Measurements from ENCODE around the gene ZNF862.
"Not testable (repeated sequence)": the region's sequence is repeated elsewhere in the genome, so short reads cannot be mapped to it uniquely, and the experiment has no call there.

Gene ZNF862

DNA sequence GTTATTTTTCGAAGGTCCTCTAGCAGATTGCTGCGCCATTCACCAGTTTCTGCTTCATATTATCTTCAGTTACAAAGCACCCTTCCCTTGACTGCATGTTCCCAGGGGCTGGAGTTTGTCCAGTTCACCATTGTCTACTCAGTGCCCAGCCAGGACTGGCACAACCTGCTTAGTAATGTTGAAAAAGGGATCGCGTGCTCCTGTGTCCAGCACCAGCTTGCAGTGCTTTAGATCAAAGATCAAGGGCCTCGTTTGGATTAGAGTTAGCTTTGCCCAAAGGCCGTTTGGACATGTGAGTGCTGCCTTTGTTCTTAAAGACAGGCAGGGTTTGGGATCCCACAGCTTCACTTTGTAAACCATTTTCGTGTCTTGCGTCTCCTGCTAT lies 36.5 kb downstream of the ZNF862 start:
- intact Hi-C loops (cut with DNase I), result loop anchor here (10.0 kb wide), 1 partner anchor 510 kb away; no protein-coding TSS in a partner anchor
- peak in 1 of 10 donors; percentile 74 for DNase-seq

DNA sequence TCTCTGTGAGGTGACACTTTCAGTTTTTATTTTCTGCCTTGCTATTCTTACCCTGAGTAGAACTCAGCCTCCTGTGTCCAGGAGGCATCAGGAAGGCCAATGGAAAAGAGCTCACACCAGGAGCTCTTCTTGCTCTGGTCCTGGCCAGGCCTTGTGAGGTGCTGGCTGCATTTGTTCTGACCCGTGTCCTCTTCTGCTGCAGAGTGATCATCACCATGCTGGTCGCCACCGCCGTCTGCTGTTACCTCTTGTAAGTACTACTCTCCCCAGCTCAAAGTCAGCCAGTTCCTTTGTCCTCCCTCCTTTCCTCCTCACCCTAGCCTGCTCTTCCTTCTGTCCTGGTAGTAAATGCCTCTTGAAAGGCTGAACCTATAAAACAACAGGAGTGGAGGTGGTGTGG lies 37.2 kb downstream of the ZNF862 start:
- intact Hi-C loops (cut with DNase I), result loop anchor here (10.0 kb wide), 1 partner anchor 509 kb away; no protein-coding TSS in a partner anchor
- no peak for DNase-seq

DNA sequence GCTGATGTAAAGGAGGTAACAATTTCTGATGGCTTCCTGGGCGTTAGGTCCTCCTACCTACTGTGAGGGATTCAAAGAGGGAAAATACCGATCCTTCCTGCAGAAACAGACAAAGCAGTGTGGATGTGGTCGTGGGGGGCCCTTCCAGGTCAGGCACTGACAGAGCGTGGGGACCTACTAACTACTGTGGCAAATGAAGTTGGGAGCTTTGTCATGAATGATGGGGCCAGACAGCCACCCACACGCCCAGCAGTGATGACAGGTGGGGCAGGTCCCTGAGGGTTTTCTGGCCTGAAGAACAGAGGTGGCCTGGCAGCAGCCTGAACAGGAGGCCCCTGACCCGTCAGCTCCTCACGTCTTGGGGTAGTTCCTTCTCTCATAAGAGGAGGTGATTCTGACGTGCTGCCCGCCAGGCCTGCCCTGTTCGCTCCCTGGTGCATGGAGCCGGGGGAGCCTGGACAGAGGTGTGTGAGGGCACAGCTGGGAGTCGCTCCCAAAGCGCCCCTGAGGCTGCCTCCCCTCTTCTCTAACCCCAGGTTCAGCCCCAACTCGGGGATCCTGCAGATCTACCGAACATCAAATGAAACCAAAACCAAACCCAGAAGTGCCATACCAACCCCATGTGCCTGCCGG lies 39.8 kb downstream of the ZNF862 start:
- intact Hi-C loops (cut with DNase I), result loop anchor here (10.0 kb wide), 1 partner anchor 507 kb away; no protein-coding TSS in a partner anchor
- no peak for DNase-seq

DNA sequence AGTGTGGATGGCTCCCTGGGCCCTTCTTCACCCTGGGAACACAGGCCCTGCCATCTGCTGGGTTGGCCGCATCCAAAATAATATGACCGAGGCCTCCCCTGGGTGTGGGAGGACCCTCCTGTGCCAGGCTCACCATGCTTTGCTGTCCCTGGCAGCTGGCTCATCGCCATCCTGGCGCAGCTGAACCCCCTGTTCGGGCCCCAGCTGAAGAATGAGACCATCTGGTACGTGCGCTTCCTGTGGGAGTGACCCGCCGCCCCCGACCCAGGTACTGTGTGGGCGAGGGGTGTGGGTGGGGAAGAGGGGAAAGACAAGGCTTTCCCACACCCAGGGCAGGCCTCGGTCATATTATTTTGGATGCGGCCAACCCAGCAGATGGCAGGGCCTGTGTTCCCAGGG lies 40.3 kb downstream of the ZNF862 start:
- intact Hi-C loops (cut with DNase I), result loop anchor here (10.0 kb wide), 1 partner anchor 506 kb away; no protein-coding TSS in a partner anchor
- peak in 1 of 10 donors; percentile 77 for DNase-seq

DNA sequence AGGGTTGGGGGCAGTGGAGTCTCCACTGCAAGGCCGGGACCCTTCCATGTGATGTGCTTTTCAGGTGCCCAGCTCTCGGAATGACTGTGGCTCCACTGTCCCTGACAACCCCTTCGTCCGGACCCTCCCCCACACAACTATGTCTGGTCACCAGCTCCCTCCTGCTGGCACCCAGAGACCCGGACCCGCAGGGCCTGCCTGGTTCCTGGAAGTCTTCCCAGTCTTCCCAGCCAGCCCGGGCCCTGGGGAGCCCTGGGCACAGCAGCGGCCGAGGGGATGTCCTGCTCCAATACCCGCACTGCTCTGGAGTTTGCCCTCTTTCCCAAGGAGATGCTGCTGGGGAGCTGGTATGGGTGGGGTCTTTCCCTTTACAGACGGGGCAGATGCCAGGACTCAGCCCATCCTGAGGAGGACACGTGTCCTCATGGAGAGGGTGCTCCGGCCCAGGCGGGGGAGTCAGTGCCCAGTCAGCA lies 41.1 kb downstream of the ZNF862 start:
- intact Hi-C loops (cut with DNase I), result loop anchor here (10.0 kb wide), 1 partner anchor 505 kb away; no protein-coding TSS in a partner anchor
- peak in 1 of 10 donors; percentile 77 for DNase-seq

DNA sequence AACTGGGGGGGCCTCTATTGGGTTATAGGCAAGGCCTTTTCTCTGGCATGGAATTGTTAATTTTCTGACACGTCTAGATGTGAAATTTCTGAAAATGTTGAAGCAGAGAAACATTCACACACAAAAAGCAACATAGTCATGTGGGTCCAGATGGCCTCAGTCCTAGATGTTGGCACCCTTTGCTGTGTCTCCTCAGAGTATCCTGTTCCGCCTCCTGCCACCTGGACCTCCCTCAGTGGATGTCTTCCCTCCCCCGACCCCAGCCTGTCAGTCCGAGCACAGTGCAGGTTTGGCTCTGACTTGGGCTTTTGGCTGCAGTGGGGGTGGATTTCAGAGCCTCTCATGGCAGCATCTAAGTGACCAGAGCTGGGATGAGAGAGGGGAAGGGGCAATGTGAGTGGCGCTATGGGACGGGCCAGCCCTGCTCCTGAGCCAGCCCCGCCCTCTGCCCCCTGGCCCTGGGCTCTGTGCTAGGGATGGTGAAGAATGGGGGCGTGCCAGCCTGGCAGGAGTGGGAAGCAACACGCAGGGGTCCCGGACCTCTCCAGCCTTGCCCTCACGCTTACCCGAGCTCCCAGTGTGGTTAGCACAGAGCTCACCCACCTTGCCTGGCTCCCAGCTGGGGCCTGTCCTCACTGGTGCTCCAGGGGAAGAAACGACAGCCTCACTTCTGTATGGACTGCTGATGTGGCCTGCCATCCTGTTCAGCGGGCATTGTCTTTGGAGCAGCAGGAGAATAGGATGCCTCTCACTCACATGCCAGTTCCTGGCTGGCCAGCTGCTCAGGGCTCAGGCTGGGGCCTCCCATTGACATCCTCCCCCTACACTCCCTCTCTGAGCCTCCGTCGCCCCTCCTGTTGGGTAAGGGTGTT lies 41.8 kb downstream of the ZNF862 start:
- DNase-seq, result peak in 3 of 10 donors; percentile 59 to 79 (median 70)

DNA sequence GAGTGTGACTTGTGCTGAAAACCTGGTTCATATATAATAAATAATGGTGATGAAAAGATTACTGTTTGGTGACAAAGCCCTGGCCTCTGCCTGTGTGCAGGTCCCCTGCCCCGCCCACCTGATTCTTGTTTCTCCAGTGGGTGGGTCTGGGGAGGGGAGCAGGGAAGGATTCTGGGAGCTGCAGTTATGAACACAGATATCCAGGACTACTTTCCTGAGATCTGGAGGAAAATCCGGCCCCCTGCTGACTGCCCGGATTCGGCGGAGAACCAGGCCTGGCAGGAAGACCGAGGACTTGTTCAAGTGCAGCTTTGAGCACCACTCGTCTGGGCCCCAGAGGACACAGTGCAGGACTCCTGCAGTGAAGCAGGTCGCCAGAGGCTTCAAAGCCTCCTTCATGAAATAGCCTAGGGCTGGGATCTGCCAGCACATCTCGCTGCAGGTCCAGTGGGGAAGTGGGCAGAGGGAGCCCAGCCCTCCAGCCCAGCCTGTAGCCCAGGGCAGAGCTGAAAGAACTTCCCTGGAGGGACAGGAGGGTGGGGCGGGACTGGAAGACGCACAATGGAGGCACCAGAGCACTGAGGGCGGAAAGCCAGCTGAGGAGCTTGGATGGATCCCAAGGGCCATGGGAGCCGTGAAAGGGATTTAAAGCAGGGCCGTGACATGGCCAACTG lies 42.6 kb downstream of the ZNF862 start:
- peak; percentile 63 to 96 (median 71) for DNase-seq
- intact Hi-C loops (cut with DNase I), result no loop called here

More for the DNA sequence above, 41.8 kb downstream of the ZNF862 start:
- intact Hi-C loops (cut with DNase I), result loop anchor here (10.0 kb wide), 1 partner anchor 505 kb away; no protein-coding TSS in a partner anchor

DNA sequence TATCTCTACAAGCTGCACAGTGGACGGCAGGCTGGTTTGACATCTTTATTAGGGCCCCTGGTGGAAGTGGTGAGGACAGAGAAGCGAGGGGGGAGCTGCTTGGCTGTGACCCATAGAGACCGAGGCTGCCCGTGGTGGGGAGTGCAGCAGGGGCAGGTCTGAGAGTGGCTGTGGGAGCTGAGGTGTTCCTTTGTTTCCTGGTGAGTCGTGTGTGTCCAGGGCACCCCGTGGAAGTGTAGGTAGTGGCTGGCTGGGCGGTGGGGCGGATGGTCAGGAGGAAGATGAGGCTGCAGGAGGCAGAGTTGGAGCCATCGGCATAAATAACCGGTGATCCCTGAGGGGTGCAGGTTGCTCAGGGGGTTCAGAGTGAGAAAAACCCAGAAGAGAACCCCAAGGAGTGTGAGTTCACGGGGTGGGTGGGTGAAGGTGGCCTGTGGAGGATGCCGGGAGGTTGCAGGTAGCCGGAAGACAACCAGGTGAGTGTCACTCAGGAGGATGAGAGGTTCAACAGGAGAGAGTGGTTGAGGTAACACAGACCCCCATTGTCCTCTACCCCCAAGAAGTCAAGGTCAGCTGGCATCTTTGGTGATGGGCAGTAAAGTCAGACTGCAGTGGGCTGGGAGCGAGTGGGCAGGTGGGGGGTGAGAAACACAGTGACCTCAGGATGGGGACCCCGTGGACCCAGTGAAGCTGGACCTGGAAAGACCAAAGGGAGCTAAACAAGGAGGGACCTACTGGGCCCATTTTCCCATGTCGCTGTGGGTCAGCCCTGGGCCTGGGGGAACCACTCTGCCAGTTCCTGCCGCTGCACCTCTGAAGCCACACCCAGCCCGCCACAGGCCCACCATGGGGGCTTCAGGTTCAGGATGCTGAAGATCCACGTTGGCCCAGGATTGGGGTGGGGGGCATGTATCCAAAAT lies 43.4 kb downstream of the ZNF862 start:
- DNase-seq, result peak in 2 of 10 donors; percentile 62 to 69
- intact Hi-C loops (cut with DNase I), result loop anchor here (2.0 kb wide), 1 partner anchor 165 kb away; no protein-coding TSS in a partner anchor

DNA sequence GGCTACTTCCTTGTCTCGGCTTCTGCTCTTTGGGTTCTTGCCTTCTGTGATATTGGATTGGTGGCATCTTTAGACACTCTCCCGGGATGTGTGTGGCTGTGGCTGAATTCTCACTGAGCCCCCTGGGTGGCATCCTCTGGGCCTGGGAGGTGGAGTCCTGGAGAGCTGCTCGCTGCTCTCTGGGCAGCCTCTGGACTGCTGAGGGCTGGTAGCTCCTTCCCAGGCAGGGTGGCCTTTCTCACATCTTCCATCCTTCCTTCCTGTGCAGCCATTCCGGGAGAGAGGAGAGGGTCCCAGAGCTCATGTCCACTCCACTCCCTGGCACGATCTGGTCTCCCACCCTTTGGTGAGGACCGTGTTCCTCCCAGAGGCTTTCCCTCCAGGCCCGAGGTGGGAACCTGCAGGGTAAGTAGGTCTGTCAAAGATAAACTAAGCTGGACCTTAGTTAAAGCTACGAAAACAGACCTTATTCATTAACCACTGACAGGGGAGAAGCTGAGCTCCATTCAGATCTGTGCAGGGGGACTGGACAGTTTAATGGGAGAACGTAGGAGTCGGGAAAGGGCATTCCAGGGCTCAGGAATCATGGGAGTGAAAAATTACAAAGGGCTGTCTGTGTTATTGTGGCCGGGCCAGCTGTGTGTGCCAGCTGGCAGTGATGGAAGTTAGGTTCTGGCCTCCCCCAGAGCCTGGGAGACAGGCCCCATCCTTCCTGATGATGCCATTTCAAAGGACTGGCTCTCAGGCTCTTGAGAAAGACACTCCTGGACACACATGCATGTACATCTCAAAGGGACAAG lies 44.3 kb downstream of the ZNF862 start:
- intact Hi-C loops (cut with DNase I), result loop anchor here (2.0 kb wide), 1 partner anchor 164 kb away; no protein-coding TSS in a partner anchor
- DNase-seq, result peak in 5 of 10 donors; percentile 44 to 92 (median 62)

DNA sequence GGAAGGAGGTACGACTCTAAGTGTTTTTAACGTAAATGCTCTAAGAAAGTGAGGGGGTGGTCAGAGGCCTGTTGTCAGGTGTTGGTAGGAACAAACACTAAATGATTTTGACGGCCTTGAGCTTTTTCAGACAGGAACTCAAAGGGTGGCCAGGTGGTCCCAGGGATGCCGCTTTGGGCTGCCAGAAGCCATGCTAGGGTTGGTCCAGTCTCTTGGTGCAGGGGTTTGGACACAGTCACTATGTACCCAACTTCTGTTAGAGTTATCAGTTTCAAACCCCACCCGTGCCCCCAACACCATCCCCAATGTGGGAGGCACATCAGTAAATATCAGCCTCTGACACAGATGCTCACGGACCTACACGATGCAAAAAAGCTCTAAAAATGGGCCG lies 44.9 kb downstream of the ZNF862 start:
- DNase-seq, result peak in 1 of 10 donors; percentile 62
- intact Hi-C loops (cut with DNase I), result loop anchor here (2.0 kb wide), 1 partner anchor 164 kb away; no protein-coding TSS in a partner anchor

DNA sequence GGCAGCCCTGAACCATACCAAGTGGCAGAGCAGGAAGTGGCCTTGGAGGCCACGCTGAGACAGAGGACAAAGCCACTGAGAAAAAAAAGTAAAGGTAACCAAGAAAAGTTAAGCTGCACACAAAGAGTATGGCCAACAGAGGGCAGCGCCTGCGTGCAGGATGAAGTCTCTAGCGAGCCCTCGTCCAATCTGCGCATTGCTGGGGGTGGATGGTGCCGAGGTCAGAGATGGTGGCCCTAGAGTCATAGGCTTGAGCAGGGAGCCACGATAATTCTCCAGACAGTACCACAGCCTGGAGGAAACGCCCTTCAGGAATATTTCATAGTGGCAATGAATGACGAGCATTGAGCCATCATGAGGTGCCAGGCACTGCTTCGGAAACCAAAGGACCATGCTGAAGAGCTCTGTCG lies 45.3 kb downstream of the ZNF862 start:
- intact Hi-C loops (cut with DNase I), result loop anchor here (2.0 kb wide), 1 partner anchor 163 kb away; no protein-coding TSS in a partner anchor
- DNase-seq, result peak; percentile 54 to 95 (median 77)

DNA sequence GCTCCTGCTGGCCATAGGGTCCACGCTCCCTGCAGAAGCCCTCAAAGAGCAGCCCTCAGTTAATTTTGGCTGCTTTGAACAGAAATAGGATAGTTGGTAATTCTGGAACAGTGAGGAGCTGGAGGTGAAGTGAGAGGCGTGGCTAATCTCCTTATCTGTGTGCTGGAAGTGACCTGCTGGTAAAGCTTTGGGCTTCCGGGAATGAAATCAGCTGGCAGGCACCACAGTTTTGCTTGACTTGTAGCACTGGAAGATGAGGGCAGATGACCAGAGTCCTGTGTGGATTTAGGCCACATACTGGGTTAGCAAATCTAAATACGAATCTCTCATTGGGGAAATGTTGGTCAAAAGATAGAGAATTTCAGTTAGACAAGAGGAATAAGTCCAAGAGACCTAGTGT lies 45.8 kb downstream of the ZNF862 start:
- intact Hi-C loops (cut with DNase I), result no loop called here
- DNase-seq, result no peak

DNA sequence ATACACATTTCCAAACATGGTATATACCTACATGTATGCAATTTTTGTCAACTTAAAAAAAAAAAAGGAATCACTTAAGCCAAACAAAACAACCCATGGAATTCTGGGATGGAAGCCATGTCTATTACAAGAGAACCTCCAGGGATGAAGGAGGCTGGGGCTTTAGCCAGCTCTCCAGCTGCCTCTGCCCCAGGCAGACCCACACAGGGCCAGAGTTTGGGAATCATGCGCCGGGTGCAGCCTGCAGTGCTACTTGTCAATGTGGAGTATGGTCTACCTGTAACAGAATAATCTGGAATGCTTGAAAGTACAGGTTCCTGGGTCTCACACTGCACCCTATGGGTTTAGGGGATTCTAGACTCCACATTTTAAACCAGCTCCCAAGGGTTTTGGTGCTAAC lies 46.4 kb downstream of the ZNF862 start:
- intact Hi-C loops (cut with DNase I), result no loop called here
- DNase-seq, result peak in 2 of 10 donors; percentile 74 to 77

DNA sequence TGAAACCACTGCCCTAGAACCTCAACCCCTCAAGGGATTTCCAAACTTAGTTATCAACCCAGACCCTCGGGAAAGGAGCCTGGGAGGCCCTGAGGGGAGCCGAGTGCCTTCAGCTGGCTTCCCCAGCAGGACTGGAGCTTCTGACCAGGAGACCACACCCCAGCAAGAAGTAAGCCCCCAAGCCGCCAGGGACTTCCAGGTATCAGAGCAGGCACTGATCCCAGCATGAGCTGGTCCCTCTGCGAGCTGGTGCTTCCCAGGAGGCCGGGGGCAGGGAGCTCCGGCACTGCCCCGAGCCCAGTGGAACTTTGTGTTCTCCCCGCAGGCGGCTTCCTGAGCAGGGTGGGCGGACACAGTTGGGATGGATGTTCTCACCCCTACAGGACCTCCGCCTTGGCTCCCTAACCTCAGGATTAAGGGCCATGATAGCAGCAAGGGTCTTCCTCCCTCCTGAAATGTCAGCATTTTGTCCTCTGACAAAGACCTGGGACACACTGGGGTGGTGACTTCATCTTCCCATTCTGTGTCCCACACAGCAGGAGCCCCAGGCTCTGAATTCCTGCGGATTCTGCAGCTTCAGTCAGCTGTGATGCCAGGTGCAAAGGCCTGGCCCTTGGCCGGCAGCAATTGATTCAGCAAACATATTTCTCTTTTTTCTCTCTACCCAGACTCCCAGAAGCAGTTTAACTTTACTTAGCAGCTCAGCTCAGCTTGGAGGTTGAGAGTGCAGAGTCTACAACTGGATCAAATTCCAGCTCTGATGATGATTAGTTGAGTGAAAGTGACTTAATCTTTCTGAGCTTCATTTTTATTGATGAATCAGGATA lies 47.2 kb downstream of the ZNF862 start:
- intact Hi-C loops (cut with DNase I), result no loop called here
- DNase-seq, result peak in 3 of 10 donors; percentile 69 to 81 (median 75)

DNA sequence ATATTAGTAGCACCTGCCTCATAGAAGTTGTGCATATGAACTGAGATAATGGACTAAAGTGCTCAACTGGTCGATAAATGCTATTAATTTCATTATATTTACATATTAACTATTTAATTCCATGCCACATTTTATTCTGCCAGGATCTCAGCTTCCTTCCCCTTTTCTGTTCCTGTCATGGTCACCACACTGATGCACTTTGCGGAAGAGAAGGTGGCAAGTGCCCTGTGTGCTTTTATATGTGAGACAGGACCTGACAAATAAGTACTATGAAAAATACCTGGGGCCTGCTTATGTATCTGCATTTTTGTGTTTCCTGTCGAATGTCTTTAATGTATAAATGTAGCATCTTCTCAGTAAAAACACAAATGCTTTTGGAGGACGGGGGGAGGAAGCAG lies 47.8 kb downstream of the ZNF862 start:
- DNase-seq, result no peak
- intact Hi-C loops (cut with DNase I), result no loop called here

DNA sequence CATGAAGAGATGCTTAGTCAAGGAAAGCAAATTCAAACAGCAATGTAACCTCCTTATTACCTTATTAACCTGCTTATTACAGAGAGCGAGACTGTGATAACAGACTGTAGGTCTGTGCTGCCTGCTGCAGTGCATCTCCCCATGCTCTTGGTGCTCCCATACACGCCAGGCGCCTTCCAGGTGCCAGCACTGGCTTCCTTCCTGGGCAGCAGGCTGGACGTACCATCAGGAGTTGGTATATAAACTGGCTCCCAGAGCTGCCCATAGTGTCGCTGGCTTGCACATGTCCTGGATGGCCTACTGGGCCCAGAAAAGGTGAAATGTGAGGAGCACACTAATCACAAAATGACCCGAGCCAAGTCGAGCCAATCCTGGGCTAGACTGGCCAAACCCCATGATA lies 49.1 kb downstream of the ZNF862 start:
- intact Hi-C loops (cut with DNase I), result no loop called here

DNA sequence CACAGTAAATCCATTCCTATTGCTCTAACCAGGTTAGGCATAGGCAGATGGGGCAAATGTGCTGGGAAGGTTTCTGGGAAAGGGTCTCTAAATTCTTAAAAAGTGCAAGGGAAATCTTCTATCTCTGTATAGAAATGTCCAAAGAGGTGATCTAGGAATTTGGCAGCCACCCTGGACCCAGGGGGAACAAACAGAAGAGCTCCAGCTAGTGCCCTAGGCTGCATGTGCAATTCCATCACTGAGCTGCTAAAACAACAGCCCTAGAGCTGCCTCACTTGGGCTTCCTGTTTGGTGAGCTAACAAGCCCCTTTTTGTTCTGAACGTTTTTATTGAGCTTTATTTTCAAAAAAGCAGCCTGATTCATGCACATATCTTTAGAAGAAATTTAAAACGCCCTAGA lies 52.5 kb downstream of the ZNF862 start:
- intact Hi-C loops (cut with DNase I), result not testable (repeated sequence)

More for the DNA sequence above, 49.1 kb downstream of the ZNF862 start:
- DNase-seq, result no peak

More for the DNA sequence above, 52.5 kb downstream of the ZNF862 start:
- not testable (repeated sequence) for DNase-seq

All from posterior cingulate gyrus (tissue), 11 donors.